NCI-H69 (cell line): ENCODE data around the gene CRACR2A.
A peak's percentile ranks its signal among the peaks of the same experiment; 100 is the strongest.

ENCODE experiments used
- DNase-seq: peaks from one replicate; lab custom pipeline; 2025; lab: John Stamatoyannopoulos, UW

Gene CRACR2A, protein sequence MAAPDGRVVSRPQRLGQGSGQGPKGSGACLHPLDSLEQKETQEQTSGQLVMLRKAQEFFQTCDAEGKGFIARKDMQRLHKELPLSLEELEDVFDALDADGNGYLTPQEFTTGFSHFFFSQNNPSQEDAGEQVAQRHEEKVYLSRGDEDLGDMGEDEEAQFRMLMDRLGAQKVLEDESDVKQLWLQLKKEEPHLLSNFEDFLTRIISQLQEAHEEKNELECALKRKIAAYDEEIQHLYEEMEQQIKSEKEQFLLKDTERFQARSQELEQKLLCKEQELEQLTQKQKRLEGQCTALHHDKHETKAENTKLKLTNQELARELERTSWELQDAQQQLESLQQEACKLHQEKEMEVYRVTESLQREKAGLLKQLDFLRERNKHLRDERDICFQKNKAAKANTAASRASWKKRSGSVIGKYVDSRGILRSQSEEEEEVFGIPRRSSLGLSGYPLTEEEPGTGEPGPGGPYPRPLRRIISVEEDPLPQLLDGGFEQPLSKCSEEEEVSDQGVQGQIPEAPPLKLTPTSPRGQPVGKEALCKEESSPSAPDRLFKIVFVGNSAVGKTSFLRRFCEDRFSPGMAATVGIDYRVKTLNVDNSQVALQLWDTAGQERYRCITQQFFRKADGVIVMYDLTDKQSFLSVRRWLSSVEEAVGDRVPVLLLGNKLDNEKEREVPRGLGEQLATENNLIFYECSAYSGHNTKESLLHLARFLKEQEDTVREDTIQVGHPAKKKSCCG

DNA sequence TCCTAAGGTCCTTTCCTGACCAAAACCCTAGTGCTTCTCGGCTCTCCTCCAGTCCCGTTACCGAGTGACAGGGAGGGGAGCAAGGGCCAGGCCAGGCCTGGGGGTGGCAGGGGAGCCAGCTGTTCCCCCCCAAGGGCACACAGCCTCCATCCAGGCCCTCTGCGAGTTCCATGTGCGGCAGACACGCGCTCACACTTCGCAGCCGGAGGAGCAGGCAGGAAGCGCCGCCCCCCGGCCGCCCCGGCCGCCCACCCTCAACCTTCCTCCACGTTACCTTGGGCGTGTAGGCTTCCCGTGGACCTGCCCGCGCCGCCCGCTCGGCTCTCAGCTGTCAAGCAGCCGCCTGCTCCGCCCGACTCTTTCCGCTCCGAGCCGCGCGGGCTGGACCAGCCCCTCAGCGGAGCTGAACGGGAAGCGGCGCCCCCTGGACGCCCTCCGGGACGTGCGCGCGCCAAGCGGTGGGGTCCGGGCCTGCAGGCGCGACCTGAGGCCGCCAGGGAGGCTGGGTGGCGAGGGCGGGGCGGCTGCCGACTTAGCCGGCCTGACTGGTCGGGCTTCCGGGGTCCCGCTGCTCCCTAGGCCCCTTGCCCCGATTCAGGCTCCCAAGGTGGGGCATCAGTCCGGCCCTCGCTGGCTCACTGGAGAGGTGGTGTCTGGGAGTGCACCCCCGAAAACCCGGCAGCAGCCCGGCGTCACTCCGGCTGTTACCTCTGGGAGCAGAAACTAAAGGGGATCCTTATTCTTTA, at the start of gene CRACR2A:
Gene CRACR2A, minus strand, starts transcription at position 369 of the 746 bp plus-strand sequence. CDS start 56,110 bp downstream, outside the sequence.
- peak; percentile 92 for DNase-seq

DNA sequence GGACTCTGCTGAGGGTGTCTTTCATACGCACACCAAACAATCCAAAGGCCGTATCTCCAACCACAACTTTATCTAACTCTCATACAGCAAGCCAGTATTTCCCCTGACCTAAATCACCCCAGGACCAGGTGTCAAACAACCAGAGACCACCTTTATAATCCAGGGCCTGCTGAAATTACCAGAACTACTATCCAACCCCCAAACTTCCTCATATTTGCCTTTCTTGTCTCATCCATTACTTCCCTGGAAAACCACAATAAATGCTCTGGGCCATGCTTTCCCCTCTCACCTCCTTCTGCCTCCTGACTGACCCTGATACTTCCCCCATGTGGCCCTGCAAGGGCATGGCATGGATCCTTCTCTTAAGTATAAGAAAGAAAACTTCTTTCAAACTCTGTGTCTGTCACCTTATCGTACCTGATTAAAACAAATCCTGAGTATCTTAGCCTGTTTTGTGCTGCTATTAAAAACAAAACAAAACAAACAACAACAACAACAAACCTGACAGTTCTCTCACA, 44.7 kb upstream of the CRACR2A start:
- DNase-seq: peak; percentile 9

DNA sequence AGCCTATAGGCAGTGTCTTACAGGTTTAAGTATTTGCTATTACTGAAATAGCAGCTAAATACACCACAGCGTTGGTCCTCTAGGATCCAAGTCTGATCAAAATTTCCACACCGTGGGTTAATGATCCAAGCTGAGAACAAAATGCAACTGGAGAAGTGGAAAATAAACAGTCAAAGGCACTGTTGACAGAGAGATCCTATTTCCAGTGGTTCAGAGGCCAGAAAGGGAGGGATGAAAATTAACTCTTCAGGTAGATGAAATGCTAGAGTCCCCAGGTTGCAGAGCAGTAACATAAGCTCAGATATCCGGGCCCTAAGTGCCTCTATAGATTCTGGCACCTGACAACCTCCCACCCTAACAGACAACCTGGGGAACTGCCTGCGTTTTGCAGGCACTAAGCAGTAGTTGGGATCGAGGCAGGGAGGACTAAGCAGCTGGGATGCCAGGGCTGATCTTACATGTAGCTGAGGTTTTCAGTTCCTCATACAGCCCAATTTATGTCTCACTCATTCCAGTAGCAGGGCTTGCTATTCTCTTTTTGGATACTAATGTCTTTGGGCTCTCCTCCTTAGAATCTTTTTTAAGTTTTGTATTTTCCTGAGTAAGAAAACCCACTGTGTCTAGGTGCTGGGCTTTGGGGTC, 42.7 kb upstream of the CRACR2A start:
- DNase-seq: peak; percentile 92

DNA sequence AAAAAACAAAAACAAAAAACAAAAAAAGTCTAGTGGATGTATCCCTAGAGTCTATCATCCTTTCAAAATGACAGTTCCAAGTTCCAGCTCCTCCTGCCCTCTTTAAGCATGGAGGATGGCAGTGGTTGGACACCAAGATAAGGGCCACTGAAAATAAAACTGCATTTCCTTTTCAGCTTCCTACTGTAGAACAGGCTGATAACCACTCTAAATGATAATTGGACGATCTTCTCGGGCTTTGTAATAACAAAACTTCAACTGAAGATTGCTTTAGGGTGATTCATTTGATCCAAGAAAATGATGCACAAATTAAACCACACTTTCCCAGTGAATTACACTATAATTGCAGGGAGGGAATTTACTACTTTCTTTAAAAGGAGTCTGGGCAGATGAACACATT, 42.2 kb upstream of the CRACR2A start:
- no peak for DNase-seq

DNA sequence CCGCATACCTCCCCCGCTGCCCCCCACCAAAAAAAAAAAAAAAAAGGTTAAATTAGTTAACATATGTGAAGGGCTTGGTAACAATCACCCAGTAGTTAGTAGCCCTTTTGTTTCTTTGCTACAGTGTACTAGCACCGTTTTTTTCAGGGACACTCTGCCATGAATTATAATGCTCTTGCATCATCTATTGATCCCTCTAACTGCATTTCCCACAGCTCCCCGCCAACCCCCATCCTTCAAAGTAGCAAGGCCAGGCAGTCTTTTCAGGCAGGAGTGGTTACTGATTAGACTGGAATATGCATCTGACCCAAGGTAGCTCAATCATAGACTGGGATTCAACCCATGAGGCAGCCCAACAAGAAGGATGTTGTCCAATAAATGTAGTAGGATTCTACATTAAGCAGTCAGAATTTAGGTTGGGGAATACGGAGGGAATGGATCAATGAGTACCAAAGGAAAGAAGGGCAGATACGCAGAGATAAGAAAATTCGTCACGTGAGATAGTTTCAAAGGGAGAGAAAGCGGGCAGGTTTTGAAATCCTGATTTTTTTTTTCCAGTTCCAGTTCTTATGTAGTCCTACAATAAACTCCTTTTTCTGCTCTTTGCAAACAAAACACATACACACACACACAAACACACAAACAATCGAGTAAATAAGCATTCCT, 39.8 kb upstream of the CRACR2A start:
- no peak for DNase-seq

DNA sequence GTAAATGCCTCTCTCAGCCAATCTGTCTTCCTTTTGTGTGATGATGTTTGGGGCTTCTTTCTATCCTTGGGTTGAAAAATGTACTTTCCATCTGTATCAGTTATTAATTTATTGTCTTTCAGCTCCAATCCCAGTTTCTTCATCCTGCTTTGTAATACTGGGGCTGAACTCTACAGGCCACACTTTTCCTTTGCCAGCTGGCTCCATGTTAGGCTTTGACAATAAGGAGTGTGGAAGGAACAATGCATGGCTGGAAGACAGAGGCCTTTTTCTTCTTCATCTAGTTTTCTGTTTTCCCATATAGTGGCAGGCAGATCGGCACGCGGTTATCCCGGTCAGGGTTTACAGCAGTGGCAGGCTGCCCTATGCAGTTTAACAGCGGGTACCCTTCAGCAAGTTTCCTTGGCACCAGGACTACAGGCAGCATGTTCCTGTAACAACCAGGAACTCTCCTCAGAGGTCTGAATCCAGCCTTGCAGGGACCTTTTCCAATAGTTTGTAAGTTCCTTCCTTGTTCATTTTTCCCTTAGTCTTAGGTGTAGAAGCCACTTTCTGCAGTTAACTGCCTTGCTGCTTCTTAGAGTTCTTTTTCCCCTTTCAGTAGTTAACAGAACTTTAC, 38.5 kb upstream of the CRACR2A start:
- no peak for DNase-seq

DNA sequence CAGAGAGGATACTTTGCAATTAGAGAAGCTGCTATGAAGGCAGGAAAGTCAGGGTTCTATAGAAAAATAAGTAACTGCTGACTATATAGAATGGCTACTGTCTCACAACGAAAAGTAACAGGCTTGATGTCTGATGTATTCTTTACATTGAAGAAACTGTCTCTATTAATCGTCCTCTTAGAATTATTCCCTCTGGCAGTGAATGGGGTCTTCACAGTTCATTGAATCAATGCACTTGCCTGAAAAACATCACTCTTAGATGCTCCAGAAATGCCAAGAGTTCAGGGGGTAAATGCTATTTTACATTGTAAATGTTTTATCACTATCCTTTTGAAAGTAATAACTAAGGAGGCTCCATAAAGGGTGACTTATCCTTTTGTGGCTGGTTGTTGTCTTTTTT, 37.7 kb upstream of the CRACR2A start:
- DNase-seq: no peak

DNA sequence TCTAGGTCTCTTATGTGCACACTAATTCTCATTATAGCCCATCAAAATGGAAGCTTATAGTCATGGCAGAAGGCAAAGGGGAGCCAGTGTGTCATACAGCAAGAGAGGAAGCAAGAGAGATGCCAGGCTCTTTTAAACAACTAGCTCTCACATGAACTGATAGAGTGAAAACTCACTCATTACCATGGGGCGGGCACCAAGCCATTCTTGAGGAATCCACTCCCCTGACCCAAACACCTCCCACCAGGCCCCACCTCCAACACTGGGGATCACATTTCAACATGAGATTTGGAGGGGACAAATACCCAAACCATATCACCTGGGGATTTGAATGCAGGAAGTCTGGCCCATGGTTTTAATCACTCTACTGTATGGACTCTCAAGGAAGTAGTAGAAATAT, 36.9 kb upstream of the CRACR2A start:
- DNase-seq: no peak

DNA sequence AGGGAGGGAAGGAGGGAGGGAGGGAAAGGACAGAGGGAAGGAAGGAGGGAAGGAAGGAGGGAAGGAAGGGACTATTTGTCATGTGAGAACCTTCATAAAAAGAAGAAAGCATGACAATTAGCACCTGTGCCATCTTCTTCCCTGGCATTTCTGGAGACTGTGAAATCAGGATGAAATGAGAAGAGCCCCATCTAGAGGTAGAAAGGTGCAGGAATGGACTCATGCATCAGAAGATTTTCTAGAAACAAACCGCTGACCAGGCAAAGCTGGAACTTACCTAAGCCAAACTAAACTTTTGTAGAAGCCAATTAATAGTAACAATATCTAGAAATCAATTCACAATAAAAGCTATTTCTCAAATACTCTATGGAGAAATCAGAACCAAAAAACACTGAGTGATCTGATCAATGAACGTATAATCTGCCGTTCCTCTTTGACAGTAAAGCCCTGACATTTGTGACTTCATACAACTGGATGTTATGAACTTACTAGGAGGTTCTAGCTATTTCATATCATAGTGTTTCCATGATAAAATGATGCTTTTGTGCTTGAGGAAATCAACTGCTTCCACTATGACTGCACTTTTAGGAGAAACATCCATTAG, 24.4 kb upstream of the CRACR2A start:
- peak; percentile 88 for DNase-seq

DNA sequence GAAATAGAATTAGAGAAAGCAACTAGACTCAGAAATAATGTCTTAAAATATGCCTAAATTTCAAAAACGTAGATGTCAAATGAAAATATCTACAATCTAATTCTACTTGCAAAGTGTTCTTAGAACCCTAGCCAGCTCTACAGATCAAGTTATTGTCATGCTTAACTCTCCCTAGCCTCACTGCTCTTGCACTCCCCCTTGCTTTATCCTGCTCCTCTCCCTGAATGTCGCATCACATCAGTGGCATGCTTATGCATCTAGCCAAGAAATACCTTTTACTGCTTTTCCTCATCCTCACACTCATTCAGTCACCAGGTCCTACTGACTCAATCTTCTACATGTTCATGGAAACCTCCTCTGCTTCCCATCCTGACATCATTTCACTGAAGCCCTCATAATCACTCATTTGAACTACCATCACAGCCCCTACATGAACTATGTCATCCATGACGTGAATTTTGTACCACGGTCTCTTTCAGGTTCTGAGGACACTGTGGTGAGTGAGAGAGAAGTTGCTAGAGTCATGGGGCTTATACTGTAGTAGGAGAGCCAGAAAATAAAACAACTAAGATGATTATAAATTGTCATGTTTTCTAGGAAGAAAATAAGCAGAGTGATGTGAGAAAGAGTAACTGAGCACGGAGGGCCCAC, 22.6 kb upstream of the CRACR2A start:
- DNase-seq: no peak

DNA sequence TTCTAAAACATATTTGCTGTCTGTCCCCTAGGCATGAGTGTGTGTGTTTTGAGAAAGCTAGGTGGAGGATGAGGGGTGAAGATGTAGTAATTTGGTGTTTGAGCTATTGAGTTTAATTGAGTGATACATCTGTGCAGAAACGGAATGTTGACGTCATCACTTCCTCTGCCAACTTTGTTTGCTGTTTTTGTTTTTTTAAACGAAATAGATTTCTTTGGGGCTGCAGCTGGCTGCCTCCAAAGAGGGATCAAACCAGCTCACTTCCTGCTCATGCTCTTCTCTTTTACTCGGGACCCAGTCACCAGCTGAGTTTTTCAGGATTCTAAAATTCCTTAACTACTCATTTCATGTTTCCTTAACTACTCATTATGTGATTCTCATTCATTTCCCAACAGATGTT, 19.5 kb upstream of the CRACR2A start:
- DNase-seq: no peak

DNA sequence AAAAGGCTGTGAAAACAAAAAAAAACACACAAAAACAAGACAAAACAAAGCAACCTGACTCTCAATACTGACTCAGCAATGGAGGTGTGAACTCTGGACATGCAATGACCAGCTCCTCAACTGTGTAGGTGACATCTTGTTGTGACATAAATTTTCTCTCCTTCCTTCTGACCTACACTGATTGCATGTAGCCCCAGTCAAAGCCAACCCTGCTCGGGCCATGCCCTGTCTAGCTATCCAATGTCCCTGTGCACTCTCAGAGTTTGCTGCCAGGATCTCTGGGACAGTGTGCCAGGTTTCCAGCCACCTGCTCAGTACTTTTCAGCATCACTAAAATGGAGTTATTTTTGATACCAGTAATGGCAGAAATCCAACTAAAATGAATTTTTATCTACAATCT, 18.9 kb upstream of the CRACR2A start:
- no peak for DNase-seq

DNA sequence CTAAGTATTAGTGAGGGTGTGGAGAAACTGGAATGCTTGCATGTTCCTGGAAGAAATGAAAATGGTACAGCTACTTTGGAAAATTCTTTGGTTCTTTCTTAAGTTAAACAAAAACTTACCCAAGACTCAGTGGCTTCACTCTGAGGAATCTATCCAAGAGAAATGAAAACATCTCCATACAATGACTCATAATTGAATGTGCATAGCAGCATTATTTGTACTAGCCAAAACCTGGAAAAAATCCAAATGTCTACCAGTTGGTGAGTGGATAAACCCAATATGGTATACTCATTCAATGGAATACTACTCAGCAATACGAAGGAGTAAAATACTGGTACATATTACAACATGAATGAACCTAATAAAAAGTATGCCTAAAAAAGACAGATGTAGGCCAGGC, 18.0 kb upstream of the CRACR2A start:
- DNase-seq: peak; percentile 46

DNA sequence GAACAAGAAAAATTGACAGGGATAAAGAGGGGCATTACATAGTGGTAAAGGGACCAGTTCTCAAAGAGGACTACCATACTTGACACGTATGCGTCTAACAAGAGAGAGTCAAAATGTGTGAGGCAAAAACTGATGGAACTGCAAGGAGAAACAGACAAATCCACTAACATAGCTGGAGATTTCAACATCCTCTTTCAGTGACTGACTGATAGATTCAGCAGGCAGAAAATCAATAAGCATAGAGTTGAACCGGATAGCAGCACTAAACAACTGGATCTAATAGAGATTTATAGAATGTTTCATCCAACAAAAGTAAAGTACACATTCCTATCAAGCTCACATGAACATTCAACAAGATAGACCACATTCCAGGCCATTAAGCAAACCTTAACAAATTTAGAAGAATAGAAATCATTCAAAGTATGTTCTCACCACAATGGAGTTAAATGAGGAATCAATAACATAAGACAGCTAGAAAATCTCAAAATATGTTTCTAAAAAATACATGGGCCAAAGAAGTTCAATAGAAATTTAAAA, 16.1 kb upstream of the CRACR2A start:
- DNase-seq: no peak

DNA sequence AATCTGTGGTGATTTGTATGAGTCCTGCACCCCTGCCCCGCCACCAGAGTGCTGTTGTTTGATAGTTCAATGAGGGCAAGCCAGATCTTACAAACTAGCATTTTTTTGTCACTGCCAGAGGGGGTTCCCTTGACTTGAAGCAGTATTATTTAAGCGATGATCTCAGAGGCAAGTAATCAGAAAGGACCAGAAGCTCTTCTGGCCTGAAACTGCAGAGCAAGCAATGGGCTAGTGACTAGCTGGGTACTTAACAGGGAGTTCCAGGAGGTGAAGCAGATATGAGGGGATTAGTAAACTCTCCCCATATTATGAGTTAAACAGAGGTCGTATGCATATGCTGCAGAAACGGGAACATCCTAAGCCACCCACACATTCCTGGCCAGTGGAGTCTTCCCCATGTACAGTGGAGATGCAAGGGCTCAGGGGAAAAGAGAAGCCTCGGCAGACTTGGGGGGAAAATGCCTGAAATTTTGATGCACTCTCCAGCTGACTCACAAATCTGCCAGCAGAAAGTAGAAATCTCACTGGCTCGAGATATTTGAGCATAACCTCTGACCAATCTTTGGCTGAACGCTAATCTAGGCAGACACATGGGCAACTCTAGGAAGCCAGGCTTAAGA, 8.3 kb upstream of the CRACR2A start:
- no peak for DNase-seq

DNA sequence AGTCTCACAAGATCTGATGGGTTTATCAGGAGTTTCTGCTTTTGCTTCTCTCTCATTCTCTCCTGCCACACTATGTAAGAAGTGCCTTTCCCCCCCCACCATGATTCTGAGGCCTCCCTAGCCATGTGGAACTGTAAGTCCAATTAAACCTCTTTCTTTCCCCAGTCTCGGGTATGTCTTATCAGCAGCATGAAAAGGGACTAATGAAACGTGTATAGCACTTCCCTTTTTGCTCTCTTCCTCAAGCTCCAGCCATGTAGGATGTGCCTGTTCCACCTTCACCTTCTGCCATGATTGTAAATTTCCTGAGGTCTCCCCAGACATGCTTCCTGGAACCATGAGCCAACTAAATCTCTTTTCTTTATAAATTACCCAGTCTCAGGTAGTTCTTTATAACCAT, 7.0 kb upstream of the CRACR2A start:
- no peak for DNase-seq

DNA sequence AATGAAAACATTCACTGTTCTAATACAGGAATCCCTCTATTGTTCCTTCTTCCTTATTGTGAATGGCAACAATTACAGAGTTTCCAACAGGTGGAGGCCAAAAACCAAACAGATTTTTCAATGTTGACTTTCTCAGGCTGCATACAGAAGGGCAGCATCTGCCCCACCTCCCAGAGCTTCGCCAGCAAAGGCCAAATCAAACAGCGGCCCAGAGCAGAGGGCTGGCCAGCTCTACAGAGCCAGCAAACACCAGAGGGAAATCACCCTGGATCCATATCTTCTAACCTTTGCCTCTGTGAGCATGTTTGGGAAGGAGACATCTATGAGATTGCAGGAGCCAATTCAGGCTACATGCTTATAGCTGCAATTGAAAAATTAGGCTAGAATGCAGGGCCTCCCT, 4.4 kb upstream of the CRACR2A start:
- DNase-seq: peak; percentile 73

DNA sequence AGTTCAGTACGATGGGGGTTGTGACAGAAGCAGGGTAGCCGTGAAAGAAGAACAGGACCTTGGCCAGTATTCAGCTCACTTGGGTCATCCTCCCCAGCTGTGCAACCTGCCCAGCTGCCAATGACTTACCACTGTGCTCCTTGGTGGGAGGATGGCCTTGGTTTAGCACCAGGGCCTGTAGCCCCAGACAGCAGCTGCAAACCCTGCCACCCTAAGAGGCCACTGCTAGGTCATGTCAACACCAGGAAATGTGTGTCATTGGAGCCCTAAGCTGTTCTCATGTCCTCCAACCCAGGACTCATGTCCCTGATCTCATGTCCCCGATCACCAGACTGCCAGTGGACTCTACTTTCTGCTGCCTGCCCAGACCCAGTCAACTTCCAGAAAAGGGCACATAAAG, 3.0 kb upstream of the CRACR2A start:
- no peak for DNase-seq

DNA sequence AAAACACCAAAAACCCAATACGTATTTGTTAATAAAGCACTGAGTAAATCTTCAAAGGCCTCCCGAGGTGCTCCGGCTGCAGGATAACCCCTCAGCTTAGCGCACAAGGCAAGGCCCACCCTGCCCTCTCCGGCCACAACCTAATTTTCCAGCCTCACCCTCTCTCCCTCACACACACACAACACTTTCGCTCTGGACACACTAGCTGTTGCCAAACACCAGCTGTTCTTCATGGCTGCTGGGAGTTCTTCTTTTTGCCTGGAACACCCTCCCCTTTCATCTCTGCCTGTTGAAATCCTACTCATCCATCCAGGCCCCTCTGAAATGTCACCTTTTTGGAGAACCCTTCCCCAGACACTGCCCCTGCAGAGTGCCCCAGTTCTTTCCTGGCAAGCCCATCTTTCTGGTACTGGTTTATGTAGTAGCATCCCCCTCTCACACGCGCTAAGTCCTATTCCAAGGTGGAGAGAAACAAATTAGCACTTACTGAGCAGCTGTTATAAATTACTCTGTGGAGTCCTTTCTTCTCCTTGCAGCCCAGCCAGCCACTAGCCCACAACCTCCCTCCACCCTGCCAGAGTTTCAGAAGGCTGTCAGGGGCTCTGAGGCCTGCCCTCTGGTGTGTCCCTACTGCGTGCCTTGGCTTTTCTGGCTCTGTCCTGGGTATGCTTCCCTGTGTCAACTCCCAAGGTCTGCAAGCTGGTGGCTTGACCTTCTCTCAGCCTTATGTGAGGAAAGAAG, 805 bp upstream of the CRACR2A start:
- peak; percentile 77 for DNase-seq
